ENCODE results near the gene RAPGEF2. TPM values are rescaled to one million over a fixed set of nuclear protein-coding genes. Genes with fewer than 3 reads are reported as not detected.

The RAPGEF2 gene
- total and polyA plus RNA-seq, 2 of the 8 experiments (the other 6 are each of a cell fraction or from before 2014, with no cell fraction given): 24.4 to 48.6 TPM

DNA sequence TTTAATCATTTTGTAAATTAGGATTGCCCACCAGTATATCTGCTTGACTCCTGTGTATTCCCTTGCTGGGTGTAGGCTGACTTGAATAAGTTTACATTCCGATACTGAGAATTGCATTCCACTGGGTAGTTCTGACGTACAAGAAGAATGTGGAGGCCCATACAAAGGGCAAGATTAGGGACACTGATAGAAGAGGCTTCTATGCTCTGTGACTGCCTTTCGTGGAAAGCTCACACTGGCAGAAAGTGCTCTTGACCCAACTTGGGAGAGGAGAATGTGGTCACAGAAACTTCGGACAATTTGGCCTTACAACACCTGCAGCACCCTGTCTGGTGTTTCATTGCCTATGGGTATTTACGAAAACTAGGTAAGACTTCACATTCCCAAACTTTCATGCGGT, 126.3 kb downstream of the RAPGEF2 start (continued):
- TF ChIP-seq SIN3A (conservative IDR thresholded peaks at IDR 0.05 in 1 of 2, IDR thresholded peaks at IDR 0.05 in 1 of 2; ENCODE audit: low read depth in 1 of 2, low read length in 2 of 2) (no peak), SP1 (IDR thresholded peaks at IDR 0.05; ENCODE audit: low read depth, low read length) (0 out of 2 replicates have a peak, but pooled peaks have one; percentile 53), EP300 (IDR thresholded peaks at IDR 0.05; ENCODE audit: borderline replicate concordance in 1 of 2, low read depth in 2 of 2, low read length in 2 of 2) (0 out of 3 replicates have a peak, but pooled peaks of 1 of the 2 experiments have one; percentile 18)

Data from H1 (cell line).